GM21447 (cell line): Measurements from ENCODE around the gene PTPN20.
"Not testable (repeated sequence)": the region's sequence is repeated elsewhere in the genome, so short reads cannot be mapped to it uniquely, and the experiment has no call there.

Experiments
- ATAC-seq: cut with Tn5 transposase; IDR thresholded peaks from one replicate; pipeline ENCODE4 v1.9.1; 2021; ENCODE audit not compliant: unreplicated experiment

The PTPN20 gene

GRCh38 chr10:46948687-46949518, 37.7 kb downstream of the PTPN20 start:
- ATAC-seq = not testable (repeated sequence)

- not testable (repeated sequence) for ATAC-seq
Measured at GRCh38 chr10:46952540-46952939, 41.3 kb downstream of the PTPN20 start.

GRCh38 chr10:46960742-46961141, 49.5 kb downstream of the PTPN20 start:
- not testable (repeated sequence) for ATAC-seq

- not testable (repeated sequence) for ATAC-seq
Measured at GRCh38 chr10:46963356-46963755, 52.1 kb downstream of the PTPN20 start.

GRCh38 chr10:46967013-46967412, 55.8 kb downstream of the PTPN20 start:
- not testable (repeated sequence) for ATAC-seq

GRCh38 chr10:46980223-46980622, 69.0 kb downstream of the PTPN20 start:
- ATAC-seq = not testable (repeated sequence)

- not testable (repeated sequence) for ATAC-seq
Measured at GRCh38 chr10:46987233-46987924, 76.2 kb downstream of the PTPN20 start.

GRCh38 chr10:46992803-46993561, 81.8 kb downstream of the PTPN20 start:
- no peak for ATAC-seq

- ATAC-seq = no peak
Measured at GRCh38 chr10:46995234-46995633, 84.0 kb downstream of the PTPN20 start.

- no peak for ATAC-seq
Measured at GRCh38 chr10:46998192-46998591, 87.0 kb downstream of the PTPN20 start.

GRCh38 chr10:46998595-46998994, 87.4 kb downstream of the PTPN20 start:
- ATAC-seq = no peak

GRCh38 chr10:46999217-46999616, 88.0 kb downstream of the PTPN20 start:
- ATAC-seq = no peak

GRCh38 chr10:47008769-47009168, 97.5 kb downstream of the PTPN20 start:
- no peak for ATAC-seq

GRCh38 chr10:47009215-47009838, 98.1 kb downstream of the PTPN20 start:
- ATAC-seq = no peak

- no peak for ATAC-seq
Measured at GRCh38 chr10:47010036-47010435, 98.8 kb downstream of the PTPN20 start.

- no peak for ATAC-seq
Measured at GRCh38 chr10:47012214-47012613, 101.0 kb downstream of the PTPN20 start.

- no peak for ATAC-seq
Measured at GRCh38 chr10:47013507-47014154, 102.4 kb downstream of the PTPN20 start.

GRCh38 chr10:47015404-47015803, 104.2 kb downstream of the PTPN20 start:
- ATAC-seq = no peak

- ATAC-seq = no peak
Measured at GRCh38 chr10:47016564-47016963, 105.3 kb downstream of the PTPN20 start.

- no peak for ATAC-seq
Measured at GRCh38 chr10:47018026-47018735, 107.0 kb downstream of the PTPN20 start.
